Measurements from ENCODE around the gene SLC15A1. TPM values are rescaled to one million over a fixed set of nuclear protein-coding genes. Genes with fewer than 3 reads are reported as not detected.

SLC15A1 gene
- total and polyA plus RNA-seq, 4 donors = 0.10 to 13.9 (median 0.13) TPM; not detected in 1

DNA sequence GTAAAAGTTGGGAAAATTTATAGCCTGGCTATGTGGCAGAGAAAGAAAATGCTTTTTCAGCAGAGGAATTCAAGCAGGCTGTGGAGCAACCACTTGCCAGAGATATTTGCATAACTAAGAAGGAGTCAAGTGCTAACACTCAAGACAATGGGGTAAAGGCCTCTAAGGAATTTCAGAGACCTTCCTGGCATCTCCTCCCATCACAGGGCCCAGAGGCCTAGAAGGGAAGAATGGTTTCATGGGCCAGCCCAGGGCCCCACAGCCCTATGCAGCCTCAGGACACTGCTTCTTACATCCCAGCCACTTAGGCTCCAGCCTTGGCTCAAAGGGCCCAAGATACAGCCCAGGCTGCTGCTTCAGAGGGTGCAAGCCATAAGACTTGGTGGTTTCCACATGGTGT is 14.3 kb downstream of the SLC15A1 start:
- intact Hi-C loops (cut with DNase I) = no loop called here
- no peak overlapping the region for H3K27ac ChIP-seq (ENCODE audit: low read depth in 1 of 2, low read length in 2 of 2)
- ATAC-seq (ENCODE audit: low FRiP score) (no peak), DNase-seq (no peak)
- no peaks in the 10 kb centered on the region for H3K36me3 ChIP-seq (ENCODE audit: control insufficient read depth in 1 of 2, insufficient read depth in 2 of 2, low read length in 1 of 2)
- H3K9me3 ChIP-seq (ENCODE audit: control insufficient read depth, low read length) = peaks cover 2% of the 10 kb centered on the region
- no peaks in the 10 kb centered on the region for H3K4me1 ChIP-seq (ENCODE audit: control insufficient read depth in 1 of 2, insufficient read depth in 2 of 2, low read length in 2 of 2)
- H3K27me3 ChIP-seq (ENCODE audit: control insufficient read depth in 1 of 2, insufficient read depth in 2 of 2, low read length in 1 of 2) = no peaks in the 10 kb centered on the region
- H3K4me3 ChIP-seq (ENCODE audit: low read length in 2 of 2) = no peak overlapping the region

DNA sequence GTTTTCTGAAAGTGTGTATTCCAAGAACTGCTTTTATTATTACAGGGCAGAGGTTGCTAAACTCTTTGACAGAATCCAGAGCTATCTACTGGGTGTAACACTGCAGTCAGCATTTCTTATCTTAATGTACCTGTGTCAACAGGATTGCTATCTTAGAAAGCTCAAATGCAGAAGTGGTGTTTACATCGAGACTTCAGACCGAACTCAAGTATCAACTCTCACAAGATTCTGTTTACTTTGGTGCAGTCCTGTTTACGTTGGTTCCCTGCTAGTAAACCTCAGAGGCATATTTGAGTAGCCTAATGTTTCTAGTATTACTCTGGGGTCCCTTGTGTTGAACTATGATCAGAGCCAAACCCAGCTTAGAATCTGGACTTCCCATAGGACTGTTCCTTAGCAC is 20.5 kb downstream of the SLC15A1 start:
- no peak overlapping the region for H3K4me3 ChIP-seq (ENCODE audit: low read length in 2 of 2)
- intact Hi-C loops (cut with DNase I) = no loop called here
- H3K27me3 ChIP-seq (ENCODE audit: control insufficient read depth in 1 of 2, insufficient read depth in 2 of 2, low read length in 1 of 2) = no peaks in the 10 kb centered on the region
- DNase-seq (no peak), ATAC-seq (ENCODE audit: low FRiP score) (no peak)
- WGBS, 2 donors = 57 to 71% methylated on average over 3 of the region's 3 CpGs
- H3K36me3 ChIP-seq (ENCODE audit: control insufficient read depth in 1 of 2, insufficient read depth in 2 of 2, low read length in 1 of 2) = no peaks in the 10 kb centered on the region
- no peak overlapping the region for H3K27ac ChIP-seq (ENCODE audit: low read depth in 1 of 2, low read length in 2 of 2)
- no peaks in the 10 kb centered on the region for H3K4me1 ChIP-seq (ENCODE audit: control insufficient read depth in 1 of 2, insufficient read depth in 2 of 2, low read length in 2 of 2)
- no peaks in the 10 kb centered on the region for H3K9me3 ChIP-seq (ENCODE audit: control insufficient read depth, low read length)

DNA sequence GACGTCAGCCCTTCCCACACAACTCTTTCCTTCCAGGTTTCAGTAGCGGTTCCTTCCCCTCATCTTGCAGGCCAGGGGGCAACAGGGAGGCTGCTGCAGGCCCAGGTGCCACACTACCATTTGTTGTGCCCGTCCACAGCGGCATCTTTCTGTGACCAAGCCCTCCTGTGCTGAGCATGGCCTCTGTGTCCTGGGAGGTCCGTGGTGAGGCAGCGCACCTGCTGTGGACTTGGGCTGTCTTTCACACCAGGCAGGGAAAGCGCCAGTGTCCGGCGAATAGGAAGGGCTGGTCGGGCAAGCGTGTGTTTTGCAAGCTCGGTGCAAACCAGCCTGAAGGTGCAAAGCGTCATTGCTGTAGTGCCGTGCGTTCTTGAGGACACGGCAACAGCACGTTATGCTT is 21.4 kb downstream of the SLC15A1 start:
- no peaks in the 10 kb centered on the region for H3K4me1 ChIP-seq (ENCODE audit: control insufficient read depth in 1 of 2, insufficient read depth in 2 of 2, low read length in 2 of 2)
- no peak overlapping the region for H3K4me3 ChIP-seq (ENCODE audit: low read length in 2 of 2)
- DNase-seq (no peak), ATAC-seq (ENCODE audit: low FRiP score) (no peak)
- intact Hi-C loops (cut with DNase I) = no loop called here
- H3K27ac ChIP-seq (ENCODE audit: low read depth in 1 of 2, low read length in 2 of 2) = no peak overlapping the region
- H3K36me3 ChIP-seq (ENCODE audit: control insufficient read depth in 1 of 2, insufficient read depth in 2 of 2, low read length in 1 of 2) = no peaks in the 10 kb centered on the region
- no peaks in the 10 kb centered on the region for H3K27me3 ChIP-seq (ENCODE audit: control insufficient read depth in 1 of 2, insufficient read depth in 2 of 2, low read length in 1 of 2)
- 89 to 90% methylated on average over 17 of the region's 17 CpGs for WGBS, 2 donors
- H3K9me3 ChIP-seq (ENCODE audit: control insufficient read depth, low read length) = no peaks in the 10 kb centered on the region

DNA sequence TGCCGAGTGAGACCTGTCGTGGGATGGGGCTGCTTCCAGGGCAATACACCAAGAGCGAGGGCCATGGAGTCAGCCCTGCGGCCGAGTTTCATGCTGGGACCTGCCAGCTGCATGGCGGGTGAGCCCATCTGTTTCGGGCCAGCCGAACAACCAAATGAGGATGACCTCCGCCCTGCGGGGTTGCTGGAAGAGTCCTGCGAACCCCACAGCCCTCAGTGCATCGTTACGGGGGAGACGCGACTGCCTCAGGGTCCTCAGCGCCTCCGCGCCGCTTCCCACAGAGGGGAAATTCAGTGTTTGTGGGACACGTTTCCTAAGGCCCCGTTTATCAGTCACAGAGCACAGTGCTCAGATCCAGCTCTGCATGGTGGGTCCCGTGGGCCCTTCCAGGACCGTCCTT is 22.0 kb downstream of the SLC15A1 start:
- H3K9me3 ChIP-seq (ENCODE audit: control insufficient read depth, low read length) = no peaks in the 10 kb centered on the region
- H3K27ac ChIP-seq (ENCODE audit: low read depth in 1 of 2, low read length in 2 of 2) = no peak overlapping the region
- WGBS, 2 donors = 91% methylated on average over 23 of the region's 23 CpGs
- intact Hi-C loops (cut with DNase I) = no loop called here
- H3K27me3 ChIP-seq (ENCODE audit: control insufficient read depth in 1 of 2, insufficient read depth in 2 of 2, low read length in 1 of 2) = no peaks in the 10 kb centered on the region
- no peak overlapping the region for H3K4me3 ChIP-seq (ENCODE audit: low read length in 2 of 2)
- no peaks in the 10 kb centered on the region for H3K4me1 ChIP-seq (ENCODE audit: control insufficient read depth in 1 of 2, insufficient read depth in 2 of 2, low read length in 2 of 2)
- DNase-seq = no peak
- H3K36me3 ChIP-seq (ENCODE audit: control insufficient read depth in 1 of 2, insufficient read depth in 2 of 2, low read length in 1 of 2) = no peaks in the 10 kb centered on the region
- no peak for ATAC-seq (ENCODE audit: low FRiP score)

DNA sequence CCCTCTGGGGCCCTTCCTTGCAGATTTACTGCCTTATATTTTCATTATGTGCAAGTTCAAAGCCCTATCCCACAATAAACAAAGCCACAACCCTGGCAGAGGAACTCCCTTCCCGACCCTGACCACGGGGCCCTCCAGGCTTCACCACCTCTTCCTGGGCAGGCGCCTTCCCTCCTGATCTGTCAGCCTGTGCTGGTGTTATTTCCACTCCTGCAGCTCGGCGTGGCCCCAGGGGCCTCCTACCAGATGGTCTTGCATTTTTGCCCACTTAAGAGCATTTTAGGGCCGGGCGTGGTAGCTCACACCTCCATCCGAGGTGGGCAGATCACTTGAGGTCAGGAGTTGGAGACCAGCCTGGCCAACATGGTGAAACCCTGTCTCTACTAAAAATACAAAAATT is 22.8 kb downstream of the SLC15A1 start:
- Histone ChIP-seq H3K4me3 (ENCODE audit: low read length in 2 of 2) (no peak overlapping the region), H3K36me3 (ENCODE audit: control insufficient read depth in 1 of 2, insufficient read depth in 2 of 2, low read length in 1 of 2) (no peaks in the 10 kb centered on the region), H3K27ac (ENCODE audit: low read depth in 1 of 2, low read length in 2 of 2) (no peak overlapping the region), H3K4me1 (ENCODE audit: control insufficient read depth in 1 of 2, insufficient read depth in 2 of 2, low read length in 2 of 2) (no peaks in the 10 kb centered on the region), H3K9me3 (ENCODE audit: control insufficient read depth, low read length) (no peaks in the 10 kb centered on the region), H3K27me3 (ENCODE audit: control insufficient read depth in 1 of 2, insufficient read depth in 2 of 2, low read length in 1 of 2) (no peaks in the 10 kb centered on the region)
- intact Hi-C loops (cut with DNase I) = no loop called here
- DNase-seq (no peak), ATAC-seq (ENCODE audit: low FRiP score) (no peak)
- 77 to 78% methylated on average over 8 of the region's 8 CpGs for WGBS, 2 donors

DNA sequence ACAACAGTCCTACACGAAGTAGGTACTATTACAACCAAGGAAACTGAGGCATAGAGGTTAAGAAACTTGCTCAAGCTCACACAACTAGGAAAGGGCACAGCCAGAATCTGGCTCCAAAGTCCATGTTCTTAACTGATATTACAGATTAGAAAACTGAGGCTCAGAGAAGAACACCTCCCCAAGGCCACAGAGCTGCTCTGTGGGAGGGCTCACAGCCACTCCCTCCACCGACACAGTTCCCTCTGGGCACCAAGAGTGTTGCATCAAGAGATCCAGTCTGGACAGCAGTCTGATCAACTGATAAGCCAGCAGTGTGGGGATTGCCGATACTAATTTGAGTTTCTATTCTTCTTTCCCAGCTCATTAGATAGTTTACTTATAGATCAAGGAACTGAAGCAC is 29.5 kb downstream of the SLC15A1 start:
- intact Hi-C loops (cut with DNase I) = no loop called here
- H3K9me3 ChIP-seq (ENCODE audit: control insufficient read depth, low read length) = no peaks in the 10 kb centered on the region
- no peaks in the 10 kb centered on the region for H3K36me3 ChIP-seq (ENCODE audit: control insufficient read depth in 1 of 2, insufficient read depth in 2 of 2, low read length in 1 of 2)
- DNase-seq (no peak), ATAC-seq (ENCODE audit: low FRiP score) (no peak)
- no peaks in the 10 kb centered on the region for H3K4me1 ChIP-seq (ENCODE audit: control insufficient read depth in 1 of 2, insufficient read depth in 2 of 2, low read length in 2 of 2)
- no peaks in the 10 kb centered on the region for H3K27me3 ChIP-seq (ENCODE audit: control insufficient read depth in 1 of 2, insufficient read depth in 2 of 2, low read length in 1 of 2)
- H3K4me3 ChIP-seq (ENCODE audit: low read length in 2 of 2) = no peak overlapping the region
- no peak overlapping the region for H3K27ac ChIP-seq (ENCODE audit: low read depth in 1 of 2, low read length in 2 of 2)
- 71 to 82% methylated on average over 3 of the region's 3 CpGs for WGBS, 2 donors

DNA sequence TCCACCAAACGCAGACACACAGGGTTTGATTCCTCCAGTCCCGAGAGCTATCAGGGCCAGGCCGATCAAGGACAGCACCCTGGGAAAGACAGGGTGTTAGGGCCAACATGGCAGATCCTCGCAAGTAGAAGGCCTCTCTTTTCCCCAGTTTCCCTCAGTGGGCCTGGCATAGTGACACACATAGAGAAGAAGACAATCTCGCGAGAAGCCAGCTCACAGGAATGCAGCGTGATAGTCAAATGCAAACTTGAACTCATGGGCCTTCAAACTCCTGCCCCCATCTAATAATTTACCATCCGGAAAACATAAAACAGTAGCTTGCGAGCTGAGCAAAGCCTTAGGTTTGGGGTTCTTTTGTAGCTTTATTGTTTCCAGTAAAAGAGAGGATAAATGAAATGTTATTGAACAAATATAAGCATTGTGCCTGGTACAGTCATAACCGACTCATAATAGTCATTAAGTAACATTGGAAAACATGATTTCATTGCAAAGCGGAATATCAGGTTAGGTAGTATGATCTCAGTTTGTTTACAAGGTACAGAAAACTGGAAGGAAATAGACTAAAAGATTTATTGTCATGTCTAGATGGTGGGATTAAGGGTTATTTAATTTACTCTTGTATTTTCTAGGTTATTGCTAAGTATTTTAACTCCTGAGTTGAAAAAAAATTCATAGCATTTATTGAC is 30.5 kb downstream of the SLC15A1 start:
- no peaks in the 10 kb centered on the region for H3K36me3 ChIP-seq (ENCODE audit: control insufficient read depth in 1 of 2, insufficient read depth in 2 of 2, low read length in 1 of 2)
- no peaks in the 10 kb centered on the region for H3K9me3 ChIP-seq (ENCODE audit: control insufficient read depth, low read length)
- no peaks in the 10 kb centered on the region for H3K27me3 ChIP-seq (ENCODE audit: control insufficient read depth in 1 of 2, insufficient read depth in 2 of 2, low read length in 1 of 2)
- no peak overlapping the region for H3K27ac ChIP-seq (ENCODE audit: low read depth in 1 of 2, low read length in 2 of 2)
- intact Hi-C loops (cut with DNase I) = no loop called here
- DNase-seq (no peak), ATAC-seq (ENCODE audit: low FRiP score) (no peak)
- H3K4me1 ChIP-seq (ENCODE audit: control insufficient read depth in 1 of 2, insufficient read depth in 2 of 2, low read length in 2 of 2) = no peaks in the 10 kb centered on the region
- no peak overlapping the region for H3K4me3 ChIP-seq (ENCODE audit: low read length in 2 of 2)
- 93 to 94% methylated on average over 11 of the region's 11 CpGs for WGBS, 2 donors

DNA sequence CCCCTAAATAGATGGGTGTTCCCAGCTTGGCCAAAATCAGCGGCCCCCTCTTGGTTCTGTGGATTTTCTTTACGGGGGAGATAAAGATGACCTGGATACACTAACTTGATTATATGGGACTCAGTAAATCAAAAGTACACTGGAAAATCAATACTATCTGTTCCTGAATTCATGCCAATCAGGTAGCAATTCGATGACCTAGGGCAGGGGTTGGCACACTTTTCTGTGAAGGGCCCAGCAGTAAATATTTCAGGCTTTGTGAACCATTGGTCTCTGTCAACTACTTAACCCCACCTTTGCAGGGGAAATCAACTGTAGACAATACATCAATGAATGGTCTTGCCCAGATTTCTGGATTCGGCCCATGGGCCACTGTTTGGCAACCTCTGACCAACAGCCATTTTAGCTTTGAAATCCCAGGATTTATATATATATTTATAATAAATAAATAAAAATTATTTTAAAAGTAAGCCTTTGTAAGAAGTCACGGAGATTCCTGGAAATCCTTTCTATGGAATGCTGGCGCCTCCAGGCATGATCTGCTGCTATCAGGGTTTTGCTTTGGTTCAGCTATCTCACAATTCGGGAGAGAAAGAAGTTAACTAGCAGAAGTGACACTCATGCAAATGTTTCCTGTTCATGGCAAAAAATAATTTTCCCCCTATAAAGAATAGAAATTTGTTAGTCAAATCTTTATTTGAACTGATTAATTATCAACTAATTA is 32.8 kb downstream of the SLC15A1 start:
- no peaks in the 10 kb centered on the region for H3K4me1 ChIP-seq (ENCODE audit: control insufficient read depth in 1 of 2, insufficient read depth in 2 of 2, low read length in 2 of 2)
- DNase-seq = no peak
- no peaks in the 10 kb centered on the region for H3K36me3 ChIP-seq (ENCODE audit: control insufficient read depth in 1 of 2, insufficient read depth in 2 of 2, low read length in 1 of 2)
- no peak overlapping the region for H3K27ac ChIP-seq (ENCODE audit: low read depth in 1 of 2, low read length in 2 of 2)
- intact Hi-C loops (cut with DNase I) = no loop called here
- H3K4me3 ChIP-seq (ENCODE audit: low read length in 2 of 2) = no peak overlapping the region
- no peaks in the 10 kb centered on the region for H3K9me3 ChIP-seq (ENCODE audit: control insufficient read depth, low read length)
- H3K27me3 ChIP-seq (ENCODE audit: control insufficient read depth in 1 of 2, insufficient read depth in 2 of 2, low read length in 1 of 2) = no peaks in the 10 kb centered on the region
- 87 to 90% methylated on average over 7 of the region's 7 CpGs for WGBS, 2 donors
- ATAC-seq (ENCODE audit: low FRiP score) = no peak

DNA sequence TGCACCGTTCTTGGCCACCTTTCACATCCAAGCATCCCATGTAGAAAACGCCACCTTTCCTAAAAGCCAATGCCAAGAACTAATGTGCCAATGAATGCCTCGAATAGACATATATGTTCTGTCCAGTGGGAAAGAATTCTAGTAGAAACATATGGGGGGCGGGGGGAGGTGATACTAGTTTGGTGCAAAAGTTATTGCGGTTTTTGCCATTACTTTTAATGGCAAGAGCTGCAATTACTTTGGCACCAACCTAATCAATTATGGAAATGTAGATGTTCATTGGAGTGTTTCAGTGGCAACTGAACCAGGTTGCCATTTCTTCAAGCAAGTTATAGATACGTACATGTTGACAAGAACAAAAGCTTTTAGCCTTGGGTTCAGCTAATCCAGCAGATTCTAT is 34.6 kb downstream of the SLC15A1 start:
- Histone ChIP-seq H3K36me3 (ENCODE audit: control insufficient read depth in 1 of 2, insufficient read depth in 2 of 2, low read length in 1 of 2) (no peaks in the 10 kb centered on the region), H3K9me3 (ENCODE audit: control insufficient read depth, low read length) (no peaks in the 10 kb centered on the region), H3K4me3 (ENCODE audit: low read length in 2 of 2) (no peak overlapping the region), H3K4me1 (ENCODE audit: control insufficient read depth in 1 of 2, insufficient read depth in 2 of 2, low read length in 2 of 2) (no peaks in the 10 kb centered on the region), H3K27ac (ENCODE audit: low read depth in 1 of 2, low read length in 2 of 2) (no peak overlapping the region), H3K27me3 (ENCODE audit: control insufficient read depth in 1 of 2, insufficient read depth in 2 of 2, low read length in 1 of 2) (no peaks in the 10 kb centered on the region)
- DNase-seq (no peak), ATAC-seq (ENCODE audit: low FRiP score) (no peak)
- intact Hi-C loops (cut with DNase I) = no loop called here
- WGBS, 2 donors = 89 to 93% methylated on average over 6 of the region's 6 CpGs
